HEK293 (cell line): ENCODE results near the gene SERHL2.

Source experiments
- CTCF ChIP-seq: fragments of 450-650 bp; formaldehyde crosslinking; IDR thresholded peaks from 2 replicates; pipeline ENCODE4 v1.5.1; 2016; ENCODE audit warnings: missing biosample characterization, missing genetic modification characterization
- GLIS2 ChIP-seq: fragments of 450-650 bp; formaldehyde crosslinking; IDR thresholded peaks from 2 replicates; pipeline ENCODE4 v1.5.1; 2016; ENCODE audit warnings: missing biosample characterization, missing genetic modification characterization
- ZNF133 ChIP-seq: fragments of 450-650 bp; formaldehyde crosslinking; IDR thresholded peaks from 2 replicates; pipeline ENCODE4 v1.5.1; 2016; ENCODE audit warnings: missing biosample characterization, missing genetic modification characterization
- ZNF341 ChIP-seq: fragments of 450-650 bp; formaldehyde crosslinking; IDR thresholded peaks from 2 replicates; pipeline ENCODE4; 2016; ENCODE audit warnings: low read depth, missing biosample characterization, missing genetic modification characterization
- ZNF362 ChIP-seq: fragments of 450-650 bp; formaldehyde crosslinking; IDR thresholded peaks from 2 replicates; pipeline ENCODE4 v1.5.1; 2016; ENCODE audit warnings: missing biosample characterization, missing genetic modification characterization
- TF ChIP-seq, protein P1 (sequence below): fragments of 450-650 bp; formaldehyde crosslinking; IDR thresholded peaks from 2 replicates; pipeline ENCODE4 v1.5.1; 2016; ENCODE audit warnings: missing biosample characterization, missing genetic modification characterization

GRCh38 chr22:42547562-42547961, 6.2 kb upstream of the SERHL2 start:
- TF ChIP-seq CTCF (tag by site-specific recombination) = no peak
- TF ChIP-seq, protein P1, sequence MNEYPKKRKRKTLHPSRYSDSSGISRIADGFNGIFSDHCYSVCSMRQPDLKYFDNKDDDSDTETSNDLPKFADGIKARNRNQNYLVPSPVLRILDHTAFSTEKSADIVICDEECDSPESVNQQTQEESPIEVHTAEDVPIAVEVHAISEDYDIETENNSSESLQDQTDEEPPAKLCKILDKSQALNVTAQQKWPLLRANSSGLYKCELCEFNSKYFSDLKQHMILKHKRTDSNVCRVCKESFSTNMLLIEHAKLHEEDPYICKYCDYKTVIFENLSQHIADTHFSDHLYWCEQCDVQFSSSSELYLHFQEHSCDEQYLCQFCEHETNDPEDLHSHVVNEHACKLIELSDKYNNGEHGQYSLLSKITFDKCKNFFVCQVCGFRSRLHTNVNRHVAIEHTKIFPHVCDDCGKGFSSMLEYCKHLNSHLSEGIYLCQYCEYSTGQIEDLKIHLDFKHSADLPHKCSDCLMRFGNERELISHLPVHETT (tag by site-specific recombination) = no peak
- no peak for TF ChIP-seq ZNF362 (tag by site-specific recombination)
- no peak for TF ChIP-seq ZNF133
- no peak for TF ChIP-seq GLIS2 (tag by site-specific recombination)
- TF ChIP-seq ZNF341 = no peak
